HCT116 (cell line): ENCODE data around the gene CENPP. TPM values are rescaled to one million over a fixed set of nuclear protein-coding genes. Genes with fewer than 3 reads are reported as not detected.

ENCODE experiments used
- ATAC-seq: fragments of 200-7000 bp; cut with Tn5 transposase; 2 replicates; pipeline ENCODE4 v1.9.1; 2020; ENCODE audit warnings: mild to moderate bottlenecking, moderate library complexity
- BruUV-seq: library from RNA; stranded (reverse); fragments of 400-500 nt; replicated peaks from 2 replicates; lab custom pipeline; 2021; lab: Mats Ljungman, UMichigan
- CTCF ChIA-PET: fragments of 300-600 bp; sonication (Branson Sonifier 250); formaldehyde crosslinking; loops from one replicate; lab custom pipeline; 2021; ENCODE audit warnings: antibody characterized with exemption; lab: Charles Lee
- POLR2A ChIA-PET: fragments of 300-600, 350-600 bp; sonication (Branson Sonifier 250); formaldehyde crosslinking; loops from one replicate; lab custom pipeline; 2021; ENCODE audit warnings: antibody characterized with exemption; lab: Charles Lee
- RAD21 ChIA-PET, 2 experiments: fragments of 300-600 bp; sonication (Branson Sonifier 250); formaldehyde crosslinking; loops; one replicate each; lab custom pipeline; 2023; ENCODE audit warnings: low total read pairs in 2 of 2; ENCODE audit not compliant: uncharacterized antibody in 2 of 2, unreplicated experiment in 2 of 2, low non-redundant PET in 1 of 2; lab: Charles Lee
- DNase-seq: peaks from one replicate; pipeline ENCODE4 v3.0.0-alpha.2; 2010; ENCODE audit warnings: low read depth, low spot score
- H2AFZ ChIP-seq: fragments of 200-600 bp; shearing (Covaris generic), sonication (generic); 2 replicates; pipeline ENCODE4 v1.6.1; 2017; ENCODE audit warnings: low read depth, mixed run types, mixed read lengths, antibody characterized with exemption, low read length; ENCODE audit not compliant: poor library complexity, severe bottlenecking
- H3K27ac ChIP-seq: 2 replicates; pipeline ENCODE4 v1.5.1; 2012; ENCODE audit warnings: low read depth, low read length
- H3K27me3 ChIP-seq: fragments of 200-600 bp; sonication (generic); 2 replicates; pipeline ENCODE4 v1.6.1; 2016; ENCODE audit warnings: mixed run types, low read length, mixed read lengths; ENCODE audit not compliant: insufficient read depth
- H3K36me3 ChIP-seq, 2 experiments: fragments of 200-500 bp in 1 of 2; fragments of 200-600 bp in 1 of 2; sonication (Bioruptor generic) in 1 of 2; sonication (generic) in 1 of 2; 2 replicates each; pipeline versions ENCODE4 v1.5.1 to v1.6.1; 2014 to 2016; ENCODE audit warnings: low read length in 2 of 2, inconsistent platforms in 1 of 2, mixed read lengths in 1 of 2, mixed run types in 1 of 2; ENCODE audit not compliant: insufficient read depth in 2 of 2, control insufficient read depth in 1 of 2
- H3K4me1 ChIP-seq, 2 experiments: fragments of 200-600 bp in 1 of 2; sonication (generic) in 1 of 2; 2 replicates each; pipeline versions ENCODE4 v1.5.1 to v1.6.1; 2012 to 2017; ENCODE audit warnings: low read length in 2 of 2, inconsistent platforms in 1 of 2, mild to moderate bottlenecking in 1 of 2, mixed read lengths in 1 of 2, mixed run types in 1 of 2, moderate library complexity in 1 of 2; ENCODE audit not compliant: insufficient read depth in 2 of 2, control insufficient read depth in 1 of 2
- H3K4me2 ChIP-seq: fragments of 200-600 bp; sonication (generic); 2 replicates; pipeline ENCODE4 v1.6.1; 2017; ENCODE audit warnings: mixed run types, low read length, mixed read lengths
- H3K4me3 ChIP-seq, 2 experiments: fragments of 200-600 bp in 1 of 2; sonication (generic) in 1 of 2; replicated peaks in 1 of 2; 2 replicates each; pipeline ENCODE4 v1.5.1; 2011 to 2016; ENCODE audit warnings: low read length in 2 of 2, control low read depth in 1 of 2, low read depth in 1 of 2, mild to moderate bottlenecking in 1 of 2, mixed read lengths in 1 of 2, mixed run types in 1 of 2
- H3K79me2 ChIP-seq: fragments of 200-600 bp; sonication (generic); 2 replicates; pipeline ENCODE4 v1.6.1; 2017; ENCODE audit warnings: mild to moderate bottlenecking, mixed run types, low read length, moderate library complexity, mixed read lengths; ENCODE audit not compliant: insufficient read depth
- H3K9ac ChIP-seq: fragments of 200-600 bp; sonication (generic); 2 replicates; pipeline ENCODE4 v1.6.1; 2016; ENCODE audit warnings: low read length, mixed read lengths
- H3K9me2 ChIP-seq: fragments of 200-600 bp; sonication (generic), shearing (Covaris generic); 2 replicates; pipeline ENCODE4 v1.6.1; 2017; ENCODE audit warnings: mixed run types, mild to moderate bottlenecking, moderate library complexity; ENCODE audit not compliant: insufficient read depth
- H3K9me3 ChIP-seq, 2 experiments: fragments of 200-500 bp in 1 of 2; fragments of 200-600 bp in 1 of 2; sonication (Bioruptor generic) in 1 of 2; sonication (generic) in 1 of 2; 2 replicates each; pipeline ENCODE4 v1.6.1; 2014 to 2017; ENCODE audit warnings: low read length in 2 of 2, mixed read lengths in 2 of 2, inconsistent platforms in 1 of 2, low read depth in 1 of 2, mild to moderate bottlenecking in 1 of 2, mixed run types in 1 of 2, moderate library complexity in 1 of 2; ENCODE audit not compliant: control insufficient read depth in 1 of 2, insufficient read depth in 1 of 2
- H4K20me1 ChIP-seq: fragments of 200-600 bp; sonication (generic), shearing (Covaris generic); 2 replicates; pipeline ENCODE4 v1.6.1; 2017; ENCODE audit warnings: mixed run types, mild to moderate bottlenecking, moderate library complexity; ENCODE audit not compliant: insufficient read depth
- ATF3 ChIP-seq: IDR thresholded peaks from 2 replicates; pipeline ENCODE4 v1.6.1; 2012
- EGR1 ChIP-seq: IDR thresholded peaks from 2 replicates; pipeline ENCODE4 v1.6.1; 2012; ENCODE audit warnings: low read depth
- ELF1 ChIP-seq: IDR thresholded peaks from 2 replicates; pipeline ENCODE4 v1.6.1; 2012; ENCODE audit warnings: low read depth, borderline replicate concordance
- EZH2 ChIP-seq: fragments of 200-600 bp; sonication (generic); IDR thresholded peaks from 2 replicates; pipeline ENCODE4 v1.6.1; 2017; ENCODE audit warnings: antibody characterized with exemption, mixed run types
- JUND ChIP-seq: IDR thresholded peaks from 2 replicates; pipeline ENCODE4 v1.6.1; 2012
- POLR2AphosphoS5 ChIP-seq: IDR thresholded peaks from 2 replicates; pipeline ENCODE4 v1.6.1; 2011; ENCODE audit warnings: mild to moderate bottlenecking, low read depth, low read length, moderate library complexity
- RAD21 ChIP-seq: IDR thresholded peaks from 2 replicates; pipeline ENCODE4 v1.6.1; 2012; ENCODE audit warnings: low read depth, mild to moderate bottlenecking
- ZBTB33 ChIP-seq: IDR thresholded peaks from 2 replicates; pipeline ENCODE4 v1.6.1; 2011; ENCODE audit warnings: mild to moderate bottlenecking, low read length, moderate library complexity; ENCODE audit not compliant: insufficient replicate concordance; ENCODE audit errors: extremely low read depth
- ZFX ChIP-seq: fragments of 450-650 bp; IDR thresholded peaks from 2 replicates; pipeline ENCODE4 v1.6.1; 2017
- ZNF274 ChIP-seq: fragments of 200-500 bp; sonication (Bioruptor generic); IDR thresholded peaks from 2 replicates; pipeline ENCODE4 v1.6.1; 2014; ENCODE audit warnings: mild to moderate bottlenecking, low read depth, low read length, inconsistent platforms
- intact Hi-C: fragments of 100-400 bp; cut with micrococcal nuclease; formaldehyde crosslinking; loops from 2 replicates; pipeline ENCODE4 v1.10.0; 2022
- total RNA-seq: library from RNA; stranded (reverse); gene quantifications from one replicate; pipeline ENCODE4 v1.2.1, GENCODE V29; 2021; ENCODE audit not compliant: unreplicated experiment
- TF ChIP-seq, protein P1 (sequence below), 3 experiments: fragments of 200-600 bp in 1 of 3; sonication (generic) in 1 of 3; IDR thresholded peaks in 2 of 3; conservative IDR thresholded peaks in 1 of 3; 2 replicates each; pipeline ENCODE4 v1.5.1; 2012 to 2017; ENCODE audit warnings: low read depth in 2 of 3, low read length in 2 of 3, antibody characterized with exemption in 1 of 3, borderline replicate concordance in 1 of 3, control low read depth in 1 of 3, mild to moderate bottlenecking in 1 of 3, mixed read lengths in 1 of 3, mixed run types in 1 of 3, moderate library complexity in 1 of 3; ENCODE audit not compliant: insufficient read depth in 1 of 3
- TF ChIP-seq, protein P2 (sequence below): IDR thresholded peaks from 2 replicates; pipeline ENCODE4 v1.6.1; 2012; ENCODE audit warnings: low read depth
- TF ChIP-seq, protein P3 (sequence below): IDR thresholded peaks from 2 replicates; pipeline ENCODE4 v1.6.1; 2012

Gene CENPP
- total RNA-seq, 1 experiment from 2014 or later, result 7.0 TPM

DNA sequence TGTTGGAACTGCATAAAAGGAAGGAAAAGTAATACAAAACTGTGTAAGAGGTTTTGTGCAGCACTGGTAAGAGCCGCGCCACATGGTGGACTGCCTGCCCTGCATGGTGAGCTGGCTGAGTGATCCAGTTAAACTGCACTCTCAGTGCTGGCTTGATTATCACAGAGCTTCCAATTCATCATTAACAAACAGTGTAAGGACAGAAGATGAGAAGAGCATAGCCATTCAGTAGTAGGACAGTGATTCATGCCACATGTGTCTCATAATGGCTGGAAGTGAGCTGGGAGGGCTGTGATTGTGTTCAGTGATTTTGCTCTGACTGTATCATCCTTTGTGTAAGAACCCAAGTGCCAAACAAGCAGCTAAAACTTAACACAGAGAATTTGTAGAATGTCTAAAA is 142.5 kb downstream of the CENPP start:
- no peak overlapping the region for H3K4me2 ChIP-seq
- H4K20me1 ChIP-seq, result no peaks in the 10 kb centered on the region
- no peak for ATAC-seq
- peaks cover 3 to 13% of the 10 kb centered on the region in 2 experiments; a peak in 3 of 4 replicates for H3K4me1 ChIP-seq
- POLR2A ChIA-PET, result no interaction called here
- H3K27ac ChIP-seq, result no peak overlapping the region
- no peaks in the 10 kb centered on the region for H3K9me2 ChIP-seq
- H3K9ac ChIP-seq, result no peak overlapping the region
- TF ChIP-seq ZNF274 (no peak), ZBTB33 (no peak)
- TF ChIP-seq, protein P1, sequence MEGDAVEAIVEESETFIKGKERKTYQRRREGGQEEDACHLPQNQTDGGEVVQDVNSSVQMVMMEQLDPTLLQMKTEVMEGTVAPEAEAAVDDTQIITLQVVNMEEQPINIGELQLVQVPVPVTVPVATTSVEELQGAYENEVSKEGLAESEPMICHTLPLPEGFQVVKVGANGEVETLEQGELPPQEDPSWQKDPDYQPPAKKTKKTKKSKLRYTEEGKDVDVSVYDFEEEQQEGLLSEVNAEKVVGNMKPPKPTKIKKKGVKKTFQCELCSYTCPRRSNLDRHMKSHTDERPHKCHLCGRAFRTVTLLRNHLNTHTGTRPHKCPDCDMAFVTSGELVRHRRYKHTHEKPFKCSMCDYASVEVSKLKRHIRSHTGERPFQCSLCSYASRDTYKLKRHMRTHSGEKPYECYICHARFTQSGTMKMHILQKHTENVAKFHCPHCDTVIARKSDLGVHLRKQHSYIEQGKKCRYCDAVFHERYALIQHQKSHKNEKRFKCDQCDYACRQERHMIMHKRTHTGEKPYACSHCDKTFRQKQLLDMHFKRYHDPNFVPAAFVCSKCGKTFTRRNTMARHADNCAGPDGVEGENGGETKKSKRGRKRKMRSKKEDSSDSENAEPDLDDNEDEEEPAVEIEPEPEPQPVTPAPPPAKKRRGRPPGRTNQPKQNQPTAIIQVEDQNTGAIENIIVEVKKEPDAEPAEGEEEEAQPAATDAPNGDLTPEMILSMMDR (IDR thresholded peaks at IDR 0.05 in 2 of 3, conservative IDR thresholded peaks at IDR 0.05 in 1 of 3; ENCODE audit: borderline replicate concordance in 1 of 3, insufficient read depth in 1 of 3, low read depth in 2 of 3, low read length in 2 of 3), result no peak
- no peaks in the 10 kb centered on the region for H3K9me3 ChIP-seq
- intact Hi-C loops, result no loop called here
- H2AFZ ChIP-seq, result no peak overlapping the region
- CTCF ChIA-PET, result no interaction called here
- H3K79me2 ChIP-seq, result no peaks in the 10 kb centered on the region
- no peaks in the 10 kb centered on the region for H3K36me3 ChIP-seq
- no peak for DNase-seq
- H3K4me3 ChIP-seq, result no peak overlapping the region
- RAD21 ChIA-PET, result no interaction called here
- BruUV-seq, result no TSS peak
- no peaks in the 10 kb centered on the region for H3K27me3 ChIP-seq

DNA sequence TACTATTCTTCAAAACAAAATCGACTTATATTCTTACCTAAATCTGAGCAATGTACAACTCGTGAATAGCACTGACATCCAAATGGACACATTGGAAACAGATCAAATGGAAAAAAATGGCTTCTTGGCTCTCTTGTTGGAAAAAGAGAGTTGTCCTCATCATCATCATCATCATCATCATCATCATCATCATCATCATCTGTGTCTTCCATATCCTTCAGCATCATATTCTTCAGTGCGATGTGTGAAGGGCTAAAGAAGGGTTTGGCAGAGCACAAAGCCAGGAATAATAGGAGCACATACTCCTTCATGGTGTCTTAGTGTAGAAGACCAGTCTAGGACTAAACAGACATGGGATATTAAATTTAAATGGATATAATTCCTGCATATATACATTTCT is 148.8 kb downstream of the CENPP start:
- Histone ChIP-seq H3K4me1 (no peaks in the 10 kb centered on the region), H3K9me2 (no peaks in the 10 kb centered on the region), H3K9ac (no peak overlapping the region), H3K27ac (no peak overlapping the region), H2AFZ (no peak overlapping the region), H3K79me2 (no peaks in the 10 kb centered on the region), H3K9me3 (no peaks in the 10 kb centered on the region), H3K27me3 (no peaks in the 10 kb centered on the region), H3K4me2 (no peak overlapping the region), H4K20me1 (no peaks in the 10 kb centered on the region), H3K4me3 (no peak overlapping the region), H3K36me3 (no peaks in the 10 kb centered on the region)
- ATAC-seq (no peak), DNase-seq (no peak)
- POLR2A ChIA-PET, result no interaction called here
- intact Hi-C loops, result no loop called here
- no TSS peak for BruUV-seq
- CTCF ChIA-PET, result no interaction called here
- RAD21 ChIA-PET, result no interaction called here
- TF ChIP-seq POLR2AphosphoS5 (no peak), JUND (no peak), EZH2 (no peak), ATF3 (no peak), ELF1 (no peak), RAD21 (no peak), EGR1 (no peak), ZFX (no peak)
- TF ChIP-seq, protein P2, sequence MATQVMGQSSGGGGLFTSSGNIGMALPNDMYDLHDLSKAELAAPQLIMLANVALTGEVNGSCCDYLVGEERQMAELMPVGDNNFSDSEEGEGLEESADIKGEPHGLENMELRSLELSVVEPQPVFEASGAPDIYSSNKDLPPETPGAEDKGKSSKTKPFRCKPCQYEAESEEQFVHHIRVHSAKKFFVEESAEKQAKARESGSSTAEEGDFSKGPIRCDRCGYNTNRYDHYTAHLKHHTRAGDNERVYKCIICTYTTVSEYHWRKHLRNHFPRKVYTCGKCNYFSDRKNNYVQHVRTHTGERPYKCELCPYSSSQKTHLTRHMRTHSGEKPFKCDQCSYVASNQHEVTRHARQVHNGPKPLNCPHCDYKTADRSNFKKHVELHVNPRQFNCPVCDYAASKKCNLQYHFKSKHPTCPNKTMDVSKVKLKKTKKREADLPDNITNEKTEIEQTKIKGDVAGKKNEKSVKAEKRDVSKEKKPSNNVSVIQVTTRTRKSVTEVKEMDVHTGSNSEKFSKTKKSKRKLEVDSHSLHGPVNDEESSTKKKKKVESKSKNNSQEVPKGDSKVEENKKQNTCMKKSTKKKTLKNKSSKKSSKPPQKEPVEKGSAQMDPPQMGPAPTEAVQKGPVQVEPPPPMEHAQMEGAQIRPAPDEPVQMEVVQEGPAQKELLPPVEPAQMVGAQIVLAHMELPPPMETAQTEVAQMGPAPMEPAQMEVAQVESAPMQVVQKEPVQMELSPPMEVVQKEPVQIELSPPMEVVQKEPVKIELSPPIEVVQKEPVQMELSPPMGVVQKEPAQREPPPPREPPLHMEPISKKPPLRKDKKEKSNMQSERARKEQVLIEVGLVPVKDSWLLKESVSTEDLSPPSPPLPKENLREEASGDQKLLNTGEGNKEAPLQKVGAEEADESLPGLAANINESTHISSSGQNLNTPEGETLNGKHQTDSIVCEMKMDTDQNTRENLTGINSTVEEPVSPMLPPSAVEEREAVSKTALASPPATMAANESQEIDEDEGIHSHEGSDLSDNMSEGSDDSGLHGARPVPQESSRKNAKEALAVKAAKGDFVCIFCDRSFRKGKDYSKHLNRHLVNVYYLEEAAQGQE, result no peak
- TF ChIP-seq, protein P3, sequence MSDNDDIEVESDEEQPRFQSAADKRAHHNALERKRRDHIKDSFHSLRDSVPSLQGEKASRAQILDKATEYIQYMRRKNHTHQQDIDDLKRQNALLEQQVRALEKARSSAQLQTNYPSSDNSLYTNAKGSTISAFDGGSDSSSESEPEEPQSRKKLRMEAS, result no peak
